ENCODE data around the gene ITGBL1.

DNA sequence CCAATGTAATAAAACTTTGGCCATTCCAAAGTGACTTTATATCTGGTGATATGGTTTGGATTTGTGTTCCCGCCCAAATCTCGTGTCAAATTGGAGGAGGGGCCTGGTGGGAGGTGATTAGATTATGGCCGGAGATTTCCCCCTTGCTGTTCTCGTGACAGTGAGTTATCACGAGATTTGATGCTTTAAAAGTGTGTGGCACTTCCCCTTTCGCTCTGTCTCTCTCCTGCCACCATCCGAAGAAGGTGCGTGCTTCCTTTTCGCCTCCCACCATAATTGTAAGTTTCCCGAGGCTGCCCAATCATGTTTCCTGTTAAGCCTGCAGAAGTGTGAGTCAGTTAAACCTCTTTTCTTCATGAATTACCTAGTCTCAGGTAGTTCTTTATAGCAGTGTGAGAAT lies 26.9 kb upstream of the ITGBL1 start:
- TF ChIP-seq, protein P1, sequence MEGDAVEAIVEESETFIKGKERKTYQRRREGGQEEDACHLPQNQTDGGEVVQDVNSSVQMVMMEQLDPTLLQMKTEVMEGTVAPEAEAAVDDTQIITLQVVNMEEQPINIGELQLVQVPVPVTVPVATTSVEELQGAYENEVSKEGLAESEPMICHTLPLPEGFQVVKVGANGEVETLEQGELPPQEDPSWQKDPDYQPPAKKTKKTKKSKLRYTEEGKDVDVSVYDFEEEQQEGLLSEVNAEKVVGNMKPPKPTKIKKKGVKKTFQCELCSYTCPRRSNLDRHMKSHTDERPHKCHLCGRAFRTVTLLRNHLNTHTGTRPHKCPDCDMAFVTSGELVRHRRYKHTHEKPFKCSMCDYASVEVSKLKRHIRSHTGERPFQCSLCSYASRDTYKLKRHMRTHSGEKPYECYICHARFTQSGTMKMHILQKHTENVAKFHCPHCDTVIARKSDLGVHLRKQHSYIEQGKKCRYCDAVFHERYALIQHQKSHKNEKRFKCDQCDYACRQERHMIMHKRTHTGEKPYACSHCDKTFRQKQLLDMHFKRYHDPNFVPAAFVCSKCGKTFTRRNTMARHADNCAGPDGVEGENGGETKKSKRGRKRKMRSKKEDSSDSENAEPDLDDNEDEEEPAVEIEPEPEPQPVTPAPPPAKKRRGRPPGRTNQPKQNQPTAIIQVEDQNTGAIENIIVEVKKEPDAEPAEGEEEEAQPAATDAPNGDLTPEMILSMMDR (IDR thresholded peaks at IDR 0.05), result no peak
- no peak for TF ChIP-seq POLR2A (IDR thresholded peaks at IDR 0.05)
